ENCODE results near the gene TIAM1.

DNA sequence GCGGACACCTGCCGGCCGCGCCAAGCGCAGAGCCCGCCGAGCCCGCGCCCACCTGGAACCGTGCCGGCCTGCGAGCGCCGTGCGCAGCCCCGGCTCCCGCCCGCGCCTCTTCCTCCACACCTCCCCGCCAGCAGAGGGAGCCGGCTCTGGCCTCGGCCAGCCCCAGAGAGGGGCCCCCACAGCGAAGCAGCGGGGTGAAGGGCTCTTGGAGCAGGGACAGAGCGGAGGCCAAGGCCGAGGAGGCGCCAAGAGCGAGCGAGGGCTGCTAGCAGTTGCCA lies 255.6 kb downstream of the TIAM1 start:
- TF ChIP-seq EP300 (IDR thresholded peaks at IDR 0.05), result no peak
- no peak for TF ChIP-seq CTCF (IDR thresholded peaks at IDR 0.05)
- no peak for TF ChIP-seq POLR2A (IDR thresholded peaks at IDR 0.05)
- TF ChIP-seq POLR2AphosphoS5 (IDR thresholded peaks at IDR 0.05), result no peak
